HCT116 (cell line): ENCODE data around the gene SYTL3. TPM values are rescaled to one million over a fixed set of nuclear protein-coding genes. Genes with fewer than 3 reads are reported as not detected.

Source experiments
- ATAC-seq: fragments of 200-7000 bp; cut with Tn5 transposase; 2 replicates; pipeline ENCODE4 v1.9.1; 2020; ENCODE audit warnings: mild to moderate bottlenecking, moderate library complexity
- BruUV-seq: library from RNA; stranded (reverse); fragments of 400-500 nt; replicated peaks from 2 replicates; lab custom pipeline; 2021; lab: Mats Ljungman, UMichigan
- CTCF ChIA-PET: fragments of 300-600 bp; sonication (Branson Sonifier 250); formaldehyde crosslinking; loops from one replicate; lab custom pipeline; 2021; ENCODE audit warnings: antibody characterized with exemption; lab: Charles Lee
- POLR2A ChIA-PET: fragments of 300-600, 350-600 bp; sonication (Branson Sonifier 250); formaldehyde crosslinking; loops from one replicate; lab custom pipeline; 2021; ENCODE audit warnings: antibody characterized with exemption; lab: Charles Lee
- RAD21 ChIA-PET, 2 experiments: fragments of 300-600 bp; sonication (Branson Sonifier 250); formaldehyde crosslinking; loops; one replicate each; lab custom pipeline; 2023; ENCODE audit warnings: low total read pairs in 2 of 2; ENCODE audit not compliant: uncharacterized antibody in 2 of 2, unreplicated experiment in 2 of 2, low non-redundant PET in 1 of 2; lab: Charles Lee
- DNase-seq: peaks from one replicate; pipeline ENCODE4 v3.0.0-alpha.2; 2010; ENCODE audit warnings: low read depth, low spot score
- H2AFZ ChIP-seq: fragments of 200-600 bp; shearing (Covaris generic), sonication (generic); 2 replicates; pipeline ENCODE4 v1.6.1; 2017; ENCODE audit warnings: low read depth, mixed run types, mixed read lengths, antibody characterized with exemption, low read length; ENCODE audit not compliant: poor library complexity, severe bottlenecking
- H3K27ac ChIP-seq: 2 replicates; pipeline ENCODE4 v1.5.1; 2012; ENCODE audit warnings: low read depth, low read length
- H3K27me3 ChIP-seq: fragments of 200-600 bp; sonication (generic); 2 replicates; pipeline ENCODE4 v1.6.1; 2016; ENCODE audit warnings: mixed run types, low read length, mixed read lengths; ENCODE audit not compliant: insufficient read depth
- H3K36me3 ChIP-seq, 2 experiments: fragments of 200-500 bp in 1 of 2; fragments of 200-600 bp in 1 of 2; sonication (Bioruptor generic) in 1 of 2; sonication (generic) in 1 of 2; 2 replicates each; pipeline versions ENCODE4 v1.5.1 to v1.6.1; 2014 to 2016; ENCODE audit warnings: low read length in 2 of 2, inconsistent platforms in 1 of 2, mixed read lengths in 1 of 2, mixed run types in 1 of 2; ENCODE audit not compliant: insufficient read depth in 2 of 2, control insufficient read depth in 1 of 2
- H3K4me1 ChIP-seq, 2 experiments: fragments of 200-600 bp in 1 of 2; sonication (generic) in 1 of 2; 2 replicates each; pipeline versions ENCODE4 v1.5.1 to v1.6.1; 2012 to 2017; ENCODE audit warnings: low read length in 2 of 2, inconsistent platforms in 1 of 2, mild to moderate bottlenecking in 1 of 2, mixed read lengths in 1 of 2, mixed run types in 1 of 2, moderate library complexity in 1 of 2; ENCODE audit not compliant: insufficient read depth in 2 of 2, control insufficient read depth in 1 of 2
- H3K4me2 ChIP-seq: fragments of 200-600 bp; sonication (generic); 2 replicates; pipeline ENCODE4 v1.6.1; 2017; ENCODE audit warnings: mixed run types, low read length, mixed read lengths
- H3K4me3 ChIP-seq, 2 experiments: fragments of 200-600 bp in 1 of 2; sonication (generic) in 1 of 2; replicated peaks in 1 of 2; 2 replicates each; pipeline ENCODE4 v1.5.1; 2011 to 2016; ENCODE audit warnings: low read length in 2 of 2, control low read depth in 1 of 2, low read depth in 1 of 2, mild to moderate bottlenecking in 1 of 2, mixed read lengths in 1 of 2, mixed run types in 1 of 2
- H3K79me2 ChIP-seq: fragments of 200-600 bp; sonication (generic); 2 replicates; pipeline ENCODE4 v1.6.1; 2017; ENCODE audit warnings: mild to moderate bottlenecking, mixed run types, low read length, moderate library complexity, mixed read lengths; ENCODE audit not compliant: insufficient read depth
- H3K9ac ChIP-seq: fragments of 200-600 bp; sonication (generic); 2 replicates; pipeline ENCODE4 v1.6.1; 2016; ENCODE audit warnings: low read length, mixed read lengths
- H3K9me2 ChIP-seq: fragments of 200-600 bp; sonication (generic), shearing (Covaris generic); 2 replicates; pipeline ENCODE4 v1.6.1; 2017; ENCODE audit warnings: mixed run types, mild to moderate bottlenecking, moderate library complexity; ENCODE audit not compliant: insufficient read depth
- H3K9me3 ChIP-seq, 2 experiments: fragments of 200-500 bp in 1 of 2; fragments of 200-600 bp in 1 of 2; sonication (Bioruptor generic) in 1 of 2; sonication (generic) in 1 of 2; 2 replicates each; pipeline ENCODE4 v1.6.1; 2014 to 2017; ENCODE audit warnings: low read length in 2 of 2, mixed read lengths in 2 of 2, inconsistent platforms in 1 of 2, low read depth in 1 of 2, mild to moderate bottlenecking in 1 of 2, mixed run types in 1 of 2, moderate library complexity in 1 of 2; ENCODE audit not compliant: control insufficient read depth in 1 of 2, insufficient read depth in 1 of 2
- H4K20me1 ChIP-seq: fragments of 200-600 bp; sonication (generic), shearing (Covaris generic); 2 replicates; pipeline ENCODE4 v1.6.1; 2017; ENCODE audit warnings: mixed run types, mild to moderate bottlenecking, moderate library complexity; ENCODE audit not compliant: insufficient read depth
- FOSL1 ChIP-seq: IDR thresholded peaks from 2 replicates; pipeline ENCODE4 v1.6.1; 2012; ENCODE audit warnings: low read depth
- POLR2AphosphoS5 ChIP-seq: IDR thresholded peaks from 2 replicates; pipeline ENCODE4 v1.6.1; 2011; ENCODE audit warnings: mild to moderate bottlenecking, low read depth, low read length, moderate library complexity
- RAD21 ChIP-seq: IDR thresholded peaks from 2 replicates; pipeline ENCODE4 v1.6.1; 2012; ENCODE audit warnings: low read depth, mild to moderate bottlenecking
- SIN3A ChIP-seq: IDR thresholded peaks from 2 replicates; pipeline ENCODE4 v1.6.1; 2012; ENCODE audit warnings: low read depth
- SRF ChIP-seq: IDR thresholded peaks from 2 replicates; pipeline ENCODE4 v1.6.1; 2012; ENCODE audit warnings: low read depth
- TCF7L2 ChIP-seq: IDR thresholded peaks from 2 replicates; pipeline ENCODE4 v1.7.0; 2011; ENCODE audit warnings: borderline replicate concordance, inconsistent platforms; ENCODE audit not compliant: insufficient read depth, insufficient read length; ENCODE audit errors: extremely low read depth
- ZNF274 ChIP-seq: fragments of 200-500 bp; sonication (Bioruptor generic); IDR thresholded peaks from 2 replicates; pipeline ENCODE4 v1.6.1; 2014; ENCODE audit warnings: mild to moderate bottlenecking, low read depth, low read length, inconsistent platforms
- intact Hi-C: fragments of 100-400 bp; cut with micrococcal nuclease; formaldehyde crosslinking; loops from 2 replicates; pipeline ENCODE4 v1.10.0; 2022
- total RNA-seq: library from RNA; stranded (reverse); gene quantifications from one replicate; pipeline ENCODE4 v1.2.1, GENCODE V29; 2021; ENCODE audit not compliant: unreplicated experiment
- TF ChIP-seq, protein P1 (sequence below): IDR thresholded peaks from 2 replicates; pipeline ENCODE4 v1.6.1; 2011; ENCODE audit warnings: mild to moderate bottlenecking, low read length, moderate library complexity; ENCODE audit not compliant: insufficient replicate concordance; ENCODE audit errors: extremely low read depth
- TF ChIP-seq, protein P2 (sequence below): IDR thresholded peaks from 2 replicates; pipeline ENCODE4 v1.6.1; 2012
- TF ChIP-seq, protein P3 (sequence below): IDR thresholded peaks from 2 replicates; pipeline ENCODE4 v1.6.1; 2012; ENCODE audit warnings: low read depth

The SYTL3 gene
- total RNA-seq, 1 experiment from 2014 or later: 55.3 TPM

DNA sequence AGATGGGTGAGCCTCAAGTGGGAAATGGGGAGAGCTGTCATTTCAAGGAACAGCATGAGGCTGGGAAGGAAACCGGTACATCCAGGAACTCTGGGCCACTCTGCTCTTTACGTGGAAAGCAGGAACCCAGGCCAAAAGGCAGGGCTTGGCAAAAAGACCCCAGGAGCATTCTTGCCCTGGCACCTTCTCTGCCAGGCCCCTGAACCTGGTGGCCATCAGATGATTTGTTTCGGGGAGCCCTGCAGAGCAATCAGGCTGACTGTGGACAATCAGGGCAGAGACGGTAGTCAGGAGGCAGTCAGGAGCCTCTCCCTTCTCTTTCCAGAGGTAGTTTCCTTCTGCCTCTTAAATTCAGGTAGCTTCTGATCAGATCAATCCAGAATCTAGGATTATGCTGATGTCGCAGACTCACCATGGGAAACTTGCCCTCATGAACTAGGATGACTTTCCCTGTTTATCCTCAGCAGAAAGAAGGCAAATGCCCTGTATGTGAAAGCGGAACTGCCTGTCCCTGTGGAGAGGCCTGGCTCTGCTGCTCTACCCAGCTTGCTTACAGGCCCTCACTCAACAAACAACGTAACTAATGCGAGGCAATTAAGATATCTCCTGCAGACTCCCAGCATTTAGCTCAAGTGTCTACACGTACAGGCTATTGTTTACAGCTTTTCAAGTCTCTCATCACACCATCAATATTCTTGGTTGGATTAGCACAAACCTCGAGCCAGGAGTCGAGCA is 132.7 kb downstream of the SYTL3 start:
- peaks cover 61 to 98% of the 10 kb centered on the region in 2 experiments for H3K4me1 ChIP-seq
- H2AFZ ChIP-seq: no peak overlapping the region
- H4K20me1 ChIP-seq: peaks cover 72% of the 10 kb centered on the region; the same call in 1 of the 2 replicates
- ATAC-seq (no peak), DNase-seq (no peak)
- ChIA-PET RAD21 (no interaction called here), POLR2A (no interaction called here), CTCF (interaction anchor here (0.8 to 3.2 kb wide), 3 partner anchors 10 to 76 kb away, joined by 3 to 11 read pairs (median 3); no protein-coding TSS in a partner anchor)
- no peaks in the 10 kb centered on the region for H3K9me3 ChIP-seq
- BruUV-seq: no TSS peak
- no peak overlapping the region for H3K4me3 ChIP-seq
- peaks cover 100% of the 10 kb centered on the region for H3K79me2 ChIP-seq
- intact Hi-C loops: no loop called here
- H3K4me2 ChIP-seq: peak overlapping the region; percentile 8
- H3K9me2 ChIP-seq: no peaks in the 10 kb centered on the region
- H3K27ac ChIP-seq: peak overlapping the region; percentile 34
- no peaks in the 10 kb centered on the region for H3K27me3 ChIP-seq
- H3K9ac ChIP-seq: peak overlapping the region; percentile 10
- H3K36me3 ChIP-seq: peaks cover 69 to 95% of the 10 kb centered on the region in 2 experiments
- no peak for TF ChIP-seq SRF
- peak; percentile 75 for TF ChIP-seq POLR2AphosphoS5
- TF ChIP-seq, all 23 proteins: peak for 1

DNA sequence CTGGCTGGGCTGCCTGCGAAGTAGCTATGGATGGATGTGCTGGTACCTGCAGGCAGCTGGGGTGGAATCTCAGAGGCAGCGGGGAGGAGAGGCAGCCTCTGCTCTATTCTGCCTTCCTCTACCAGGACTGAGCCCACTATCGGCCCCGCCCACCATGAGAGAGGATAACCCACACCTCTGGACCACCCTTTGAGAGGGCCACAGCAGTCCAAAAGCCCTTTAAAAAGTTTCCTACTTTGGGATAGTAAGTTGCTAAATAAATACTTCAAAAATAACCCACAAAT is 133.3 kb downstream of the SYTL3 start:
- peaks cover 100% of the 10 kb centered on the region for H3K79me2 ChIP-seq

More for the DNA sequence above, 133.3 kb downstream of the SYTL3 start:
- peak overlapping the region; percentile 8 for H3K4me2 ChIP-seq
- H4K20me1 ChIP-seq: peaks cover 72% of the 10 kb centered on the region; the same call in 1 of the 2 replicates
- H3K27ac ChIP-seq: peak overlapping the region; percentile 34
- peaks cover 63 to 98% of the 10 kb centered on the region in 2 experiments for H3K4me1 ChIP-seq
- H3K4me3 ChIP-seq: no peak overlapping the region
- ChIA-PET CTCF (interaction anchor here (1.1 to 3.2 kb wide), 2 partner anchors 10 to 77 kb away, joined by 3 to 11 read pairs; no protein-coding TSS in a partner anchor), RAD21 (no interaction called here), POLR2A (no interaction called here)
- intact Hi-C loops: no loop called here
- no peak overlapping the region for H2AFZ ChIP-seq
- no peak for DNase-seq
- H3K9me2 ChIP-seq: no peaks in the 10 kb centered on the region
- peaks cover 71 to 95% of the 10 kb centered on the region in 2 experiments for H3K36me3 ChIP-seq
- TF ChIP-seq, protein P1, sequence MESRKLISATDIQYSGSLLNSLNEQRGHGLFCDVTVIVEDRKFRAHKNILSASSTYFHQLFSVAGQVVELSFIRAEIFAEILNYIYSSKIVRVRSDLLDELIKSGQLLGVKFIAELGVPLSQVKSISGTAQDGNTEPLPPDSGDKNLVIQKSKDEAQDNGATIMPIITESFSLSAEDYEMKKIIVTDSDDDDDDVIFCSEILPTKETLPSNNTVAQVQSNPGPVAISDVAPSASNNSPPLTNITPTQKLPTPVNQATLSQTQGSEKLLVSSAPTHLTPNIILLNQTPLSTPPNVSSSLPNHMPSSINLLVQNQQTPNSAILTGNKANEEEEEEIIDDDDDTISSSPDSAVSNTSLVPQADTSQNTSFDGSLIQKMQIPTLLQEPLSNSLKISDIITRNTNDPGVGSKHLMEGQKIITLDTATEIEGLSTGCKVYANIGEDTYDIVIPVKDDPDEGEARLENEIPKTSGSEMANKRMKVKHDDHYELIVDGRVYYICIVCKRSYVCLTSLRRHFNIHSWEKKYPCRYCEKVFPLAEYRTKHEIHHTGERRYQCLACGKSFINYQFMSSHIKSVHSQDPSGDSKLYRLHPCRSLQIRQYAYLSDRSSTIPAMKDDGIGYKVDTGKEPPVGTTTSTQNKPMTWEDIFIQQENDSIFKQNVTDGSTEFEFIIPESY: no peak
- no peak for TF ChIP-seq FOSL1
- TF ChIP-seq SRF: no peak
- TF ChIP-seq SIN3A: no peak
- no peak for TF ChIP-seq TCF7L2
- TF ChIP-seq, protein P2, sequence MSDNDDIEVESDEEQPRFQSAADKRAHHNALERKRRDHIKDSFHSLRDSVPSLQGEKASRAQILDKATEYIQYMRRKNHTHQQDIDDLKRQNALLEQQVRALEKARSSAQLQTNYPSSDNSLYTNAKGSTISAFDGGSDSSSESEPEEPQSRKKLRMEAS: no peak
- no peak for TF ChIP-seq ZNF274
- no peak for TF ChIP-seq RAD21
- TF ChIP-seq, protein P3, sequence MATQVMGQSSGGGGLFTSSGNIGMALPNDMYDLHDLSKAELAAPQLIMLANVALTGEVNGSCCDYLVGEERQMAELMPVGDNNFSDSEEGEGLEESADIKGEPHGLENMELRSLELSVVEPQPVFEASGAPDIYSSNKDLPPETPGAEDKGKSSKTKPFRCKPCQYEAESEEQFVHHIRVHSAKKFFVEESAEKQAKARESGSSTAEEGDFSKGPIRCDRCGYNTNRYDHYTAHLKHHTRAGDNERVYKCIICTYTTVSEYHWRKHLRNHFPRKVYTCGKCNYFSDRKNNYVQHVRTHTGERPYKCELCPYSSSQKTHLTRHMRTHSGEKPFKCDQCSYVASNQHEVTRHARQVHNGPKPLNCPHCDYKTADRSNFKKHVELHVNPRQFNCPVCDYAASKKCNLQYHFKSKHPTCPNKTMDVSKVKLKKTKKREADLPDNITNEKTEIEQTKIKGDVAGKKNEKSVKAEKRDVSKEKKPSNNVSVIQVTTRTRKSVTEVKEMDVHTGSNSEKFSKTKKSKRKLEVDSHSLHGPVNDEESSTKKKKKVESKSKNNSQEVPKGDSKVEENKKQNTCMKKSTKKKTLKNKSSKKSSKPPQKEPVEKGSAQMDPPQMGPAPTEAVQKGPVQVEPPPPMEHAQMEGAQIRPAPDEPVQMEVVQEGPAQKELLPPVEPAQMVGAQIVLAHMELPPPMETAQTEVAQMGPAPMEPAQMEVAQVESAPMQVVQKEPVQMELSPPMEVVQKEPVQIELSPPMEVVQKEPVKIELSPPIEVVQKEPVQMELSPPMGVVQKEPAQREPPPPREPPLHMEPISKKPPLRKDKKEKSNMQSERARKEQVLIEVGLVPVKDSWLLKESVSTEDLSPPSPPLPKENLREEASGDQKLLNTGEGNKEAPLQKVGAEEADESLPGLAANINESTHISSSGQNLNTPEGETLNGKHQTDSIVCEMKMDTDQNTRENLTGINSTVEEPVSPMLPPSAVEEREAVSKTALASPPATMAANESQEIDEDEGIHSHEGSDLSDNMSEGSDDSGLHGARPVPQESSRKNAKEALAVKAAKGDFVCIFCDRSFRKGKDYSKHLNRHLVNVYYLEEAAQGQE: no peak
- TF ChIP-seq, all 23 proteins: peak for 0
- TSS peak; percentile 5 for BruUV-seq
- Histone ChIP-seq H3K9ac (peak overlapping the region; percentile 10), H3K27me3 (no peaks in the 10 kb centered on the region), H3K9me3 (no peaks in the 10 kb centered on the region)
- ATAC-seq: no peak
